ENCODE measurements around the gene LRP6.

The LRP6 gene

GRCh38 chr12:12210983-12211382, 55.9 kb downstream of the LRP6 start:
- no peak for DNase-seq

- DNase-seq: no peak
These were observed 56.4 kb downstream of the LRP6 start for GRCh38 chr12:12210416-12210815.

- DNase-seq: no peak
These were observed 57.2 kb downstream of the LRP6 start for GRCh38 chr12:12209675-12210074.

GRCh38 chr12:12209043-12209442, 57.8 kb downstream of the LRP6 start:
- no peak for DNase-seq

- no peak for DNase-seq
These were observed 59.1 kb downstream of the LRP6 start for GRCh38 chr12:12207746-12208145.

- no peak for DNase-seq
These were observed 60.0 kb downstream of the LRP6 start for GRCh38 chr12:12206776-12207388.

- DNase-seq: no peak
These were observed 64.1 kb downstream of the LRP6 start for GRCh38 chr12:12202747-12203146.

- DNase-seq: no peak
These were observed 64.7 kb downstream of the LRP6 start for GRCh38 chr12:12202105-12202504.

- DNase-seq: no peak
These were observed 65.5 kb downstream of the LRP6 start for GRCh38 chr12:12201274-12201758.

- no peak for DNase-seq
These were observed 66.5 kb downstream of the LRP6 start for GRCh38 chr12:12200363-12200762.

GRCh38 chr12:12198124-12198523, 68.7 kb downstream of the LRP6 start:
- DNase-seq: no peak

GRCh38 chr12:12197128-12197527, 69.7 kb downstream of the LRP6 start:
- DNase-seq: no peak

GRCh38 chr12:12195516-12195915, 71.3 kb downstream of the LRP6 start:
- DNase-seq: no peak

GRCh38 chr12:12195081-12195480, 71.8 kb downstream of the LRP6 start:
- DNase-seq: no peak

GRCh38 chr12:12194206-12194605, 72.6 kb downstream of the LRP6 start:
- DNase-seq: no peak

GRCh38 chr12:12191008-12191407, 75.8 kb downstream of the LRP6 start:
- no peak for DNase-seq

- DNase-seq: no peak
These were observed 76.6 kb downstream of the LRP6 start for GRCh38 chr12:12190087-12190809.

- no peak for DNase-seq
These were observed 81.4 kb downstream of the LRP6 start for GRCh38 chr12:12185414-12185813.

GRCh38 chr12:12182703-12183365, 84.0 kb downstream of the LRP6 start:
- DNase-seq: no peak

GRCh38 chr12:12181511-12181910, 85.3 kb downstream of the LRP6 start:
- DNase-seq: no peak

- no peak for DNase-seq
These were observed 86.3 kb downstream of the LRP6 start for GRCh38 chr12:12180575-12180974.

GRCh38 chr12:12180136-12180535, 86.7 kb downstream of the LRP6 start:
- DNase-seq: no peak

GRCh38 chr12:12178559-12178958, 88.3 kb downstream of the LRP6 start:
- no peak for DNase-seq

GRCh38 chr12:12176402-12176801, 90.4 kb downstream of the LRP6 start:
- DNase-seq: no peak

Data from activated CD4-positive, alpha-beta T cell treated with anti-CD3 and anti-CD28 coated beads, Interleukin-2, amount 50 U/mL, for 4 hours (primary cell).